Hepatocyte (in vitro differentiated cells): ENCODE data around the gene EGFL8. TPM values are rescaled to one million over a fixed set of nuclear protein-coding genes. Genes with fewer than 3 reads are reported as not detected.

Experiments
- DNase-seq: peaks from one replicate; pipeline ENCODE4 v3.0.0-alpha.2; 2016; ENCODE audit warnings: low spot score
- H2AFZ ChIP-seq: fragments of 200-600 bp; sonication (generic); 2 replicates; pipeline ENCODE4 v1.6.0; 2016; ENCODE audit warnings: antibody characterized with exemption, mild to moderate bottlenecking
- H3K27ac ChIP-seq: fragments of 200-600 bp; sonication (generic); 2 replicates; pipeline ENCODE4 v1.5.1; 2016; ENCODE audit warnings: mild to moderate bottlenecking
- H3K27me3 ChIP-seq: fragments of 200-600 bp; sonication (generic); 2 replicates; pipeline ENCODE4 v1.6.1; 2016
- H3K36me3 ChIP-seq: fragments of 200-600 bp; sonication (generic); replicated peaks from 2 replicates; pipeline ENCODE4 v1.5.1; 2016; ENCODE audit warnings: low read depth; ENCODE audit not compliant: insufficient read depth
- H3K4me1 ChIP-seq: fragments of 200-600 bp; sonication (generic); 2 replicates; pipeline ENCODE4 v1.5.1; 2016; ENCODE audit warnings: mild to moderate bottlenecking, moderate library complexity; ENCODE audit not compliant: insufficient read depth
- H3K4me2 ChIP-seq: fragments of 200-600 bp; sonication (generic); 2 replicates; pipeline ENCODE4 v1.6.0; 2016
- H3K4me3 ChIP-seq: fragments of 200-600 bp; sonication (generic); 2 replicates; pipeline ENCODE4 v1.5.1; 2016; ENCODE audit warnings: mild to moderate bottlenecking
- H3K79me2 ChIP-seq: fragments of 200-600 bp; sonication (generic); 2 replicates; pipeline ENCODE4 v1.6.0; 2017; ENCODE audit warnings: mild to moderate bottlenecking
- H3K9me2 ChIP-seq: fragments of 200-600 bp; sonication (generic); replicated peaks from 2 replicates; pipeline ENCODE4 v1.6.0; 2017; ENCODE audit warnings: mild to moderate bottlenecking; ENCODE audit not compliant: insufficient read depth
- H3K9me3 ChIP-seq: fragments of 200-600 bp; sonication (generic); 2 replicates; pipeline ENCODE4 v1.5.1; 2016; ENCODE audit warnings: low read depth, mild to moderate bottlenecking
- H4K20me1 ChIP-seq: fragments of 200-600 bp; sonication (generic); 2 replicates; pipeline ENCODE4 v1.6.0; 2016; ENCODE audit warnings: mild to moderate bottlenecking; ENCODE audit not compliant: insufficient read depth, poor library complexity, severe bottlenecking
- CTCF ChIP-seq: fragments of 200-600 bp; sonication (generic); IDR thresholded peaks from 2 replicates; pipeline ENCODE4 v1.5.1; 2016; ENCODE audit warnings: antibody characterized with exemption, mild to moderate bottlenecking; ENCODE audit not compliant: poor library complexity
- EZH2 ChIP-seq: fragments of 200-600 bp; sonication (generic); IDR thresholded peaks from 2 replicates; pipeline ENCODE4 v1.6.1; 2016; ENCODE audit warnings: antibody characterized with exemption, mild to moderate bottlenecking, borderline replicate concordance
- EZH2phosphoT487 ChIP-seq: fragments of 200-600 bp; sonication (generic); IDR thresholded peaks from one replicate; pipeline ENCODE4 v1.6.1; 2018; ENCODE audit warnings: antibody characterized with exemption, mild to moderate bottlenecking, low read depth, moderate library complexity; ENCODE audit not compliant: unreplicated experiment, severe bottlenecking
- WGBS: methylation state at CpG from one replicate; pipeline ENCODE4 v1.1.6; 2016; ENCODE audit warnings: low lambda C conversion rate; ENCODE audit errors: missing lambda C conversion rate; 5-methylcytosine and 5-hydroxymethylcytosine counted together
- polyA plus RNA-seq: library from polyadenylated mRNA; unstranded; fragments of >200 nt; fragmentation: Nextera tagmentation; extraction: Ambion mirVana; gene quantifications from 2 replicates; pipeline ENCODE4 v1.2.1, GENCODE V29; 2016
- total RNA-seq: library from RNA; depleted of rRNA; stranded (reverse); fragments of >200 nt; gene quantifications from 2 replicates; pipeline ENCODE4 v1.2.3, GENCODE V29; 2014

Gene EGFL8
- total and polyA plus RNA-seq, 2 experiments from 2014 or later: 4.5 to 12.2 TPM

GRCh38 chr6:32147401-32148132 lies 16.8 kb upstream of the EGFL8 start:
- Histone ChIP-seq H3K4me1 (peaks cover 8% of the 10 kb centered on the region), H3K27ac (no peak overlapping the region), H3K4me2 (peak overlapping the region; percentile 66), H3K9me2 (no peaks in the 10 kb centered on the region), H3K9me3 (no peaks in the 10 kb centered on the region), H3K79me2 (no peaks in the 10 kb centered on the region), H2AFZ (no peak overlapping the region), H4K20me1 (no peaks in the 10 kb centered on the region), H3K27me3 (peaks cover 26% of the 10 kb centered on the region), H3K36me3 (no peaks in the 10 kb centered on the region), H3K4me3 (no peak overlapping the region)
- 98% methylated on average over 4 of the region's 4 CpGs for WGBS
- TF ChIP-seq EZH2 (no peak), EZH2phosphoT487 (no peak), CTCF (no peak)
- no peak for DNase-seq

- H3K36me3 ChIP-seq: no peaks in the 10 kb centered on the region
- H3K79me2 ChIP-seq: no peaks in the 10 kb centered on the region
- H3K9me3 ChIP-seq: no peaks in the 10 kb centered on the region
- H3K9me2 ChIP-seq: no peaks in the 10 kb centered on the region
- TF ChIP-seq EZH2 (no peak), EZH2phosphoT487 (no peak), CTCF (peak; percentile 23)
- peaks cover 26% of the 10 kb centered on the region for H3K27me3 ChIP-seq
- no peak overlapping the region for H3K4me3 ChIP-seq
- 47% methylated on average over 38 of the region's 39 CpGs for WGBS
- peak; percentile 72 for DNase-seq
- no peaks in the 10 kb centered on the region for H4K20me1 ChIP-seq
- H2AFZ ChIP-seq: no peak overlapping the region
- no peak overlapping the region for H3K27ac ChIP-seq
- H3K4me1 ChIP-seq: peaks cover 17% of the 10 kb centered on the region
- H3K4me2 ChIP-seq: peak overlapping the region; percentile 66
Measured at GRCh38 chr6:32148289-32149091, 15.9 kb upstream of the EGFL8 start.

- H3K79me2 ChIP-seq: no peaks in the 10 kb centered on the region
- WGBS: 63% methylated on average over 37 of the region's 47 CpGs
- H3K4me2 ChIP-seq: peak overlapping the region; percentile 66
- no peak overlapping the region for H3K27ac ChIP-seq
- no peak overlapping the region for H2AFZ ChIP-seq
- H3K36me3 ChIP-seq: no peaks in the 10 kb centered on the region
- no peak for DNase-seq
- H4K20me1 ChIP-seq: no peaks in the 10 kb centered on the region
- H3K9me2 ChIP-seq: no peaks in the 10 kb centered on the region
- H3K4me3 ChIP-seq: no peak overlapping the region
- H3K9me3 ChIP-seq: no peaks in the 10 kb centered on the region
- peaks cover 26% of the 10 kb centered on the region for H3K27me3 ChIP-seq
- TF ChIP-seq CTCF (no peak), EZH2phosphoT487 (no peak), EZH2 (no peak)
- H3K4me1 ChIP-seq: peaks cover 17% of the 10 kb centered on the region
Measured at GRCh38 chr6:32149092-32149755, 15.2 kb upstream of the EGFL8 start.
